ENCODE data around the gene SLC44A5.

DNA sequence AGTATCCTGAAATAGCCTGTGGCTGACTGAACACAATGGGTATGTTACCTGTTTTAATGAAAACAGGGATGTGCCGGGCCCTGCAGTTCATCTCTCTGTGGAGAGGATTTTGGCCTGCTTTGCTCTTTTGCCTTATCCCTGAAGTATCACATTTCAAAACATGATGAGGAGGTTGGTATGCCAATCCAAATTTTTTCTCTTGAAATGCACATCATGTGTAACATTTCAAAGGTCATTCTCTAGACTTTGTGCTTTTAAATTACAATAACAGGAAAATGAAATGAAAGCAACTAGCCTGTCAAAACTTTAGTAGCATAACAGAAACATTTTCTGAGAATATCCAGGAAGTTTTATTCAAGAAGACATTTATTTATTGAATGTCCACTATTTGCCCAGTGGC is 118.9 kb downstream of the SLC44A5 start:
- TF ChIP-seq, protein P1, sequence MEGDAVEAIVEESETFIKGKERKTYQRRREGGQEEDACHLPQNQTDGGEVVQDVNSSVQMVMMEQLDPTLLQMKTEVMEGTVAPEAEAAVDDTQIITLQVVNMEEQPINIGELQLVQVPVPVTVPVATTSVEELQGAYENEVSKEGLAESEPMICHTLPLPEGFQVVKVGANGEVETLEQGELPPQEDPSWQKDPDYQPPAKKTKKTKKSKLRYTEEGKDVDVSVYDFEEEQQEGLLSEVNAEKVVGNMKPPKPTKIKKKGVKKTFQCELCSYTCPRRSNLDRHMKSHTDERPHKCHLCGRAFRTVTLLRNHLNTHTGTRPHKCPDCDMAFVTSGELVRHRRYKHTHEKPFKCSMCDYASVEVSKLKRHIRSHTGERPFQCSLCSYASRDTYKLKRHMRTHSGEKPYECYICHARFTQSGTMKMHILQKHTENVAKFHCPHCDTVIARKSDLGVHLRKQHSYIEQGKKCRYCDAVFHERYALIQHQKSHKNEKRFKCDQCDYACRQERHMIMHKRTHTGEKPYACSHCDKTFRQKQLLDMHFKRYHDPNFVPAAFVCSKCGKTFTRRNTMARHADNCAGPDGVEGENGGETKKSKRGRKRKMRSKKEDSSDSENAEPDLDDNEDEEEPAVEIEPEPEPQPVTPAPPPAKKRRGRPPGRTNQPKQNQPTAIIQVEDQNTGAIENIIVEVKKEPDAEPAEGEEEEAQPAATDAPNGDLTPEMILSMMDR (conservative IDR thresholded peaks at IDR 0.05 in 1 of 2, IDR thresholded peaks at IDR 0.05 in 1 of 2; ENCODE audit: extremely low read depth in 1 of 2, insufficient read depth in 1 of 2, low read depth in 1 of 2, low read length in 2 of 2) = no peak
- no peak for TF ChIP-seq EZH2 (IDR thresholded peaks at IDR 0.05; ENCODE audit: borderline replicate concordance, low read length)

All from mammary epithelial cell (primary cell).